ENCODE measurements around the gene FKBP15. TPM values are rescaled to one million over a fixed set of nuclear protein-coding genes. Genes with fewer than 3 reads are reported as not detected.

FKBP15 gene
- polyA plus RNA-seq, 1 donor (not counting 4 experiments of a cell fraction or from before 2014, with no cell fraction given): 22.4 TPM

- Histone ChIP-seq H4K20me1 (ENCODE audit: control insufficient read depth, extremely low read depth, insufficient read depth, low read length) (no peaks in the 10 kb centered on the region), H3K27me3 (ENCODE audit: control insufficient read depth, extremely low read depth, insufficient read depth, low read length) (no peaks in the 10 kb centered on the region), H3K27ac (ENCODE audit: control insufficient read depth, insufficient read depth, low read length) (no peak overlapping the region), H3K9ac (ENCODE audit: control insufficient read depth, extremely low read depth, insufficient read depth, low read length) (no peak overlapping the region), H3K79me2 (ENCODE audit: control insufficient read depth, insufficient read depth, low read length) (no peaks in the 10 kb centered on the region), H3K36me3 (ENCODE audit: control insufficient read depth in 2 of 2, extremely low read depth in 1 of 2, insufficient read depth in 2 of 2, low read length in 2 of 2) (peaks cover 25 to 51% of the 10 kb centered on the region in 2 experiments), H3K4me1 (ENCODE audit: control insufficient read depth, extremely low read depth, insufficient read depth, low read length) (peaks cover 12% of the 10 kb centered on the region), H3K4me2 (ENCODE audit: control insufficient read depth, extremely low read depth, insufficient read depth, low read depth, low read length) (no peak overlapping the region), H3K4me3 (ENCODE audit: control insufficient read depth in 2 of 3, extremely low read depth in 1 of 3, insufficient read depth in 2 of 3, low read depth in 1 of 3, low read length in 3 of 3) (no peak overlapping the region), H3K9me3 (ENCODE audit: control insufficient read depth, low read depth, low read length) (no peaks in the 10 kb centered on the region), H2AFZ (ENCODE audit: control insufficient read depth, low read length) (no peak overlapping the region), H3K9me1 (ENCODE audit: control insufficient read depth, extremely low read depth, insufficient read depth, low read length) (no peaks in the 10 kb centered on the region)
- no peak for DNase-seq (ENCODE audit: low read depth, low spot score)
- FAIRE-seq: no peak
- dilution Hi-C loops (cut with MboI; ENCODE audit: extremely low pct_ligation_motif_present, low sequenced_read_pairs): no loop called here
- no peak for TF ChIP-seq EZH2 (IDR thresholded peaks at IDR 0.05; ENCODE audit: low read length)
- TF ChIP-seq CTCF (optimal IDR thresholded peaks at IDR 0.05 in 1 of 3, IDR thresholded peaks at IDR 0.05 in 1 of 3, conservative IDR thresholded peaks at IDR 0.05 in 1 of 3; ENCODE audit: extremely low read depth in 1 of 3, insufficient read depth in 2 of 3, low read length in 3 of 3): no peak
These were observed 41.2 kb downstream of the FKBP15 start for GRCh38 chr9:113179839-113180238.

DNA sequence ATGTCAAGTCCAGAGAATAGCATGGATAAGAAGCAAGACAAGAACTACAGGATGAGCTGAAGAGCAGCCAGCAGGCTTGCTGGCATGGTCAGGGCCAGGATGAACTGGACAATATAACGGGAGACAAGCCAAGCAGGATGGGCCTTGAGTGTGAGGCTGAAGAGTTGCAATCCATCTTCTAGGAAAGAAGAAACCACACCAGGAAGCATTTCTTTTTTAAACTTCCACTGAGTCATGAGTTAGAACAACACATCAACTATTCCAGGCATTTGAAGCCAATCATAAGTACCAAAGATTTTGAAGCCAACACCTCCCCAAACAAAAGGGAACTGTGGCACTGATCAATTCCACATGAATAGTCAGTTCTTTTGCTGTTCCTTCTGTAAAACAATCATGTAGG is 43.0 kb downstream of the FKBP15 start:
- TF ChIP-seq EZH2 (IDR thresholded peaks at IDR 0.05; ENCODE audit: low read length) (no peak), CTCF (optimal IDR thresholded peaks at IDR 0.05 in 1 of 3, IDR thresholded peaks at IDR 0.05 in 1 of 3, conservative IDR thresholded peaks at IDR 0.05 in 1 of 3; ENCODE audit: extremely low read depth in 1 of 3, insufficient read depth in 2 of 3, low read length in 3 of 3) (no peak)
- Histone ChIP-seq H3K4me3 (ENCODE audit: control insufficient read depth in 2 of 3, extremely low read depth in 1 of 3, insufficient read depth in 2 of 3, low read depth in 1 of 3, low read length in 3 of 3) (no peak overlapping the region), H3K27me3 (ENCODE audit: control insufficient read depth, extremely low read depth, insufficient read depth, low read length) (no peaks in the 10 kb centered on the region), H3K4me1 (ENCODE audit: control insufficient read depth, extremely low read depth, insufficient read depth, low read length) (peaks cover 3% of the 10 kb centered on the region), H3K79me2 (ENCODE audit: control insufficient read depth, insufficient read depth, low read length) (no peaks in the 10 kb centered on the region), H4K20me1 (ENCODE audit: control insufficient read depth, extremely low read depth, insufficient read depth, low read length) (no peaks in the 10 kb centered on the region), H3K36me3 (ENCODE audit: control insufficient read depth in 2 of 2, extremely low read depth in 1 of 2, insufficient read depth in 2 of 2, low read length in 2 of 2) (peaks cover 31 to 51% of the 10 kb centered on the region in 2 experiments), H3K9me3 (ENCODE audit: control insufficient read depth, low read depth, low read length) (no peaks in the 10 kb centered on the region), H3K4me2 (ENCODE audit: control insufficient read depth, extremely low read depth, insufficient read depth, low read depth, low read length) (no peak overlapping the region), H3K9me1 (ENCODE audit: control insufficient read depth, extremely low read depth, insufficient read depth, low read length) (no peaks in the 10 kb centered on the region), H3K9ac (ENCODE audit: control insufficient read depth, extremely low read depth, insufficient read depth, low read length) (no peak overlapping the region), H2AFZ (ENCODE audit: control insufficient read depth, low read length) (no peak overlapping the region), H3K27ac (ENCODE audit: control insufficient read depth, insufficient read depth, low read length) (no peak overlapping the region)
- dilution Hi-C loops (cut with MboI; ENCODE audit: extremely low pct_ligation_motif_present, low sequenced_read_pairs): no loop called here
- DNase-seq (ENCODE audit: low read depth, low spot score) (no peak), FAIRE-seq (no peak)
